SK-N-SH treated with all-trans-retinoic acid at 6 μM for 48 hours (cell line): ENCODE results near the gene KIAA1217.
A peak's percentile ranks its signal among the peaks of the same experiment; 100 is the strongest.

ENCODE experiments used
- ARNTL ChIP-seq: fragments of 450-650 bp; formaldehyde crosslinking; IDR thresholded peaks from 2 replicates; pipeline ENCODE4 v1.5.0; 2020; ENCODE audit warnings: low read depth, mild to moderate bottlenecking, moderate library complexity, borderline replicate concordance
- CSDC2 ChIP-seq: fragments of 250-450 bp; sonication (Bioruptor Pico); IDR thresholded peaks from 2 replicates; pipeline ENCODE4 v1.5.0; 2020; ENCODE audit warnings: mild to moderate bottlenecking, moderate library complexity
- ESRRG ChIP-seq: fragments of 250-450 bp; sonication (Bioruptor Pico); IDR thresholded peaks from 2 replicates; pipeline ENCODE4 v1.6.1; 2021; ENCODE audit warnings: mild to moderate bottlenecking
- ISL1 ChIP-seq: fragments of 250-450 bp; sonication (Bioruptor Pico); IDR thresholded peaks from 2 replicates; pipeline ENCODE4 v2.1.2; 2022; ENCODE audit warnings: mild to moderate bottlenecking, moderate library complexity
- OSR1 ChIP-seq: fragments of 250-450 bp; sonication (Bioruptor Pico); IDR thresholded peaks from 2 replicates; pipeline ENCODE4 v1.8.0; 2022; ENCODE audit warnings: moderate library complexity, mild to moderate bottlenecking, inconsistent platforms
- ZFP3 ChIP-seq: fragments of 250-450 bp; sonication (Bioruptor Pico); IDR thresholded peaks from 2 replicates; pipeline ENCODE4 v1.5.0; 2020; ENCODE audit warnings: mild to moderate bottlenecking, moderate library complexity
- ZFP30 ChIP-seq: fragments of 450-650 bp; formaldehyde crosslinking; IDR thresholded peaks from 2 replicates; pipeline ENCODE4 v1.5.0; 2022; ENCODE audit warnings: mild to moderate bottlenecking, moderate library complexity
- ZNF565 ChIP-seq: fragments of 450-650 bp; formaldehyde crosslinking; conservative IDR thresholded peaks from 2 replicates; pipeline ENCODE4 v1.5.0; 2020; ENCODE audit warnings: low read depth, mild to moderate bottlenecking, moderate library complexity
- TF ChIP-seq, protein P1 (sequence below): fragments of 250-450 bp; sonication (Bioruptor Pico); IDR thresholded peaks from 2 replicates; pipeline ENCODE4 v1.5.1; 2020; ENCODE audit warnings: low read depth, mild to moderate bottlenecking, moderate library complexity
- TF ChIP-seq, protein P2 (sequence below): fragments of 250-450 bp; sonication (Bioruptor Pico); IDR thresholded peaks from 2 replicates; pipeline ENCODE4 v1.5.1; 2021; ENCODE audit warnings: mild to moderate bottlenecking, moderate library complexity

DNA sequence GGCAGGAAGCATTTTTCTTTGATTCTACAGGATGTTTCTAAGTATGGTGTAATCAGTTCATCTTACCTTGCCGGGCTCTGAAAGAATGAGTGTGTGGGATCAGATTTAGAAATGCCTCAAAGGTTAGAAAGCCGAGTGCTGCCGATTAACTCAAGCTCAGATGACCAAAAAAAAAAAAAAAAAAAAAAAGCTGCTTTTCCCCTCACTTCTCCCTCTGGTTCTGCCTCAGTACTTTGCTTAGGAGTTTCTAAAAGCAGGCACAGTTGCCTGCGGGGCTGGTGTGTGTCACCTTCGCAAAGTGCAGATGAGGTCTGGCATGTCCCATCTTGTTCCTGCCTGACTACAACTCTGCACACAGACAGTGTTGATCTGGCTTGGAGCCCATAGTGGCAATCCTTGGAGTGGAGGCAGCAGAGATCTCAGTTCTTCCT is 47.0 kb downstream of the KIAA1217 start:
- no peak for TF ChIP-seq ISL1
- TF ChIP-seq CSDC2 = no peak
- TF ChIP-seq, protein P1, sequence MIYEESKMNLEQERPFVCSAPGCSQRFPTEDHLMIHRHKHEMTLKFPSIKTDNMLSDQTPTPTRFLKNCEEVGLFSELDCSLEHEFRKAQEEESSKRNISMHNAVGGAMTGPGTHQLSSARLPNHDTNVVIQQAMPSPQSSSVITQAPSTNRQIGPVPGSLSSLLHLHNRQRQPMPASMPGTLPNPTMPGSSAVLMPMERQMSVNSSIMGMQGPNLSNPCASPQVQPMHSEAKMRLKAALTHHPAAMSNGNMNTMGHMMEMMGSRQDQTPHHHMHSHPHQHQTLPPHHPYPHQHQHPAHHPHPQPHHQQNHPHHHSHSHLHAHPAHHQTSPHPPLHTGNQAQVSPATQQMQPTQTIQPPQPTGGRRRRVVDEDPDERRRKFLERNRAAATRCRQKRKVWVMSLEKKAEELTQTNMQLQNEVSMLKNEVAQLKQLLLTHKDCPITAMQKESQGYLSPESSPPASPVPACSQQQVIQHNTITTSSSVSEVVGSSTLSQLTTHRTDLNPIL = no peak
- TF ChIP-seq ZNF565 (CRISPR knock-in tag) = no peak
- TF ChIP-seq, protein P2, sequence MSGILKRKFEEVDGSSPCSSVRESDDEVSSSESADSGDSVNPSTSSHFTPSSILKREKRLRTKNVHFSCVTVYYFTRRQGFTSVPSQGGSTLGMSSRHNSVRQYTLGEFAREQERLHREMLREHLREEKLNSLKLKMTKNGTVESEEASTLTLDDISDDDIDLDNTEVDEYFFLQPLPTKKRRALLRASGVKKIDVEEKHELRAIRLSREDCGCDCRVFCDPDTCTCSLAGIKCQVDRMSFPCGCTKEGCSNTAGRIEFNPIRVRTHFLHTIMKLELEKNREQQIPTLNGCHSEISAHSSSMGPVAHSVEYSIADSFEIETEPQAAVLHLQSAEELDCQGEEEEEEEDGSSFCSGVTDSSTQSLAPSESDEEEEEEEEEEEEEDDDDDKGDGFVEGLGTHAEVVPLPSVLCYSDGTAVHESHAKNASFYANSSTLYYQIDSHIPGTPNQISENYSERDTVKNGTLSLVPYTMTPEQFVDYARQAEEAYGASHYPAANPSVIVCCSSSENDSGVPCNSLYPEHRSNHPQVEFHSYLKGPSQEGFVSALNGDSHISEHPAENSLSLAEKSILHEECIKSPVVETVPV = 0 out of 2 replicates have a peak, but pooled peaks have one; percentile 39
- TF ChIP-seq ESRRG (CRISPR knock-in tag) = no peak
- no peak for TF ChIP-seq ZFP3 (CRISPR knock-in tag)
- no peak for TF ChIP-seq ARNTL (CRISPR knock-in tag)
- TF ChIP-seq ZFP30 = no peak
- no peak for TF ChIP-seq OSR1 (CRISPR knock-in tag)
